ENCODE results near the gene MYEF2. TPM values are rescaled to one million over a fixed set of nuclear protein-coding genes. Genes with fewer than 3 reads are reported as not detected.

Gene MYEF2
- total RNA-seq, 1 experiment from 2014 or later: 17.9 TPM

GRCh38 chr15:48089702-48090101, 88.4 kb downstream of the MYEF2 start:
- DNase-seq (ENCODE audit: low spot score): no peak

- no peak for DNase-seq (ENCODE audit: low spot score)
Measured at GRCh38 chr15:48087844-48088243, 90.3 kb downstream of the MYEF2 start.

- DNase-seq (ENCODE audit: low spot score): no peak
Measured at GRCh38 chr15:48086576-48086975, 91.5 kb downstream of the MYEF2 start.

DNA sequence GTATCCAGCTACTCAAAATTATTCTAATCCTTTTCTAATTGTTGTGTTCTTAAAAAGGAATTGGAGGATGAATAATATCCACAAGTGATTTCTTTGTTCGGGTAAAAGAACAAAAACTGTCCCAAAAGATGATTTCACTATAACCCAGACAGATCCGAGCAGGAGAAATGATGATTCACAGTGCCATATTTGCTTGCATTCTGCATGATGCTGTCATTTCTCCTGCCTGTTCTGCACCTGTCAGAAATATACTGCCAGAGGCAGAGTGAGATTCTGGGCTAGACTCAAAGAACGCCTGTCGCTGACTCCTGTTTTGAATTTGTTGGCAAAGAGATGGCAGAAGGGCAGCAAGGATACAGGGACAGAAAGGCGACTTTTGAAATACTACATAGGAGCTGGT, 92.0 kb downstream of the MYEF2 start:
- no peak for DNase-seq (ENCODE audit: low spot score)

DNA sequence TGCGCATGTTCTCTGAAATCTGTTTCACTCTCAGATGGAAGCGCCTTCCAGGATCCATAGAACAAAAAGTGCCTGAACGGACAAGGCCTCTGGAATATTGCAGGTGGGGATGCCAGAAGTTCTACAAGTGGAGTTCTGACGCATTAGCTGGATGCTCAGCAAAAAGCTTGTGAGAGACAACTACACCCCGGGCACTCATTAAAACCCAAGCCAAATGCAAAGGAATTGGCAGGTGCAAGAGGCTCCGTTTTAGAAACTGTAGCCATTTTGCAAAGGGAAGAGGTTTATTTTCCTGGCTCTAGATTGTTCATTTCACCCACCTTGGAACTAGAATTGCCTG, 92.5 kb downstream of the MYEF2 start:
- DNase-seq (ENCODE audit: low spot score): no peak

DNA sequence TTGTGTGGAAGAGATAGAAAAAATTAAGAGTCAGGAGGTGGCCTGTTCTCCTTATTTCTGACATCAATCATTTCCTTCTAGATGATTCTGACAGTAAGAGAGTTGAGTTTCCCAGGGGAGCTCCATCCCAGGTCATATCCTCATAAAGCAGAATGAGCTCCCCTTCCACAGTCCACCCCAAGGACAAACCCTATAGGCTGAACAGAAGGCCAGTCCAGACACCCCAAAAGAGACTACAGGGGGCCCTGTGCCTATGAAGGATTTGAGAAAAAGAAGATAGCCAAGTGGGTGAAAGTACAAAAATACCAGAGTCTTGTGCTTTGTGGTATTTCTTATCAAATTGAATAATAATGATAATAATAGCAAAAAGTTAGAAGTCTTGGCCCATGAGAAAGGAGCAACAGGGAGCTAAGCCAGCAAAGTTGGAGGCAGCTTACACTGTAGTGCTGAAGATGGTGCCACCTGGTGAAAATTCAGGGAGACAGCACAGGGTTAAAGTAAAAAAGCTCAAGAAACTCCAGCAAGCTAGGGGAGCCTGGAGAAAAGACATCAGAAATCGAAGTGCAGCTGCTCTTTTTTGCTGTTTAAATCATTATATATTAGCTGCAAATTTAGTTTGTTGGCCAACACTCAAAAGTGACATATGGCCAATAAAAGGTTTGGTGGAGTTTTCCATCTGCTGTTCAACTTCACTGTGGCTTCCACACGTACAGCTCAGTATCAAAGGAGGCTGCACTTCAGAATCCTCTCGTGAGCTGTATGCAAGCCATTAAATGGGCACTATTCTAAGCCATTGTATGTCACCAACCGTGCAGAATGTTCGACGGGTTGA, 93.1 kb downstream of the MYEF2 start:
- peak; percentile 34 for DNase-seq (ENCODE audit: low spot score)

Other genes starting within 250 kb of the MYEF2 start
- gene SLC24A5, start 57.3 kb downstream of the MYEF2 start, total RNA-seq (2014; rRNA removed; shearing (Covaris generic)): not detected in 2 replicates
- gene CTXN2, start 13.4 kb upstream of the MYEF2 start, total RNA-seq (2014; rRNA removed; shearing (Covaris generic)): not detected in 2 replicates
- gene SLC12A1, start 28.0 kb upstream of the MYEF2 start, total RNA-seq (2014; rRNA removed; shearing (Covaris generic)): not detected in 2 replicates
- 53.0 and 57.1 TPM in 2 replicates for gene DUT, start 153.1 kb upstream of the MYEF2 start, total RNA-seq (2014; rRNA removed; shearing (Covaris generic))

Data from HT-29 (cell line).